Retinal pigment epithelial cell (primary cell): ENCODE measurements around the gene EXPH5.
A peak's percentile ranks its signal among the peaks of the same experiment; 100 is the strongest.

ENCODE experiments used
- DNase-seq: peaks from one replicate; pipeline ENCODE4 v3.0.0-alpha.2; 2010; ENCODE audit warnings: low read depth
- H3K4me3 ChIP-seq: 2 replicates; pipeline ENCODE4 v1.5.1; 2011; ENCODE audit warnings: mild to moderate bottlenecking, low read length, control low read depth, moderate library complexity
- CTCF ChIP-seq: conservative IDR thresholded peaks from 2 replicates; pipeline ENCODE4 v1.5.1; 2011; ENCODE audit warnings: low read depth, low read length, control low read depth, inconsistent platforms

The EXPH5 gene

GRCh38 chr11:108468478-108468864, 125.1 kb downstream of the EXPH5 start:
- no peak for TF ChIP-seq CTCF
- no peak overlapping the region for H3K4me3 ChIP-seq
- no peak for DNase-seq

GRCh38 chr11:108467091-108467823, 126.3 kb downstream of the EXPH5 start, which contains the start of gene C11orf65:
Gene C11orf65, minus strand, starts transcription at chr11:108467529. Its CDS starts 5,970 bp downstream, at chr11:108461559.
- H3K4me3 ChIP-seq: peak within 1 kb of the TSS; percentile 77
- TF ChIP-seq CTCF: no peak
- peak; percentile 89 for DNase-seq

GRCh38 chr11:108466405-108466804, 127.2 kb downstream of the EXPH5 start:
- TF ChIP-seq CTCF: no peak
- DNase-seq: no peak
- H3K4me3 ChIP-seq: peak overlapping the region; percentile 77
